Thyroid gland (tissue), 4 donors: ENCODE results near the gene PRRT4.

Experiments
- POLR2A ChIP-seq, 2 donors: fragments of 450-650 bp; IDR thresholded peaks; one replicate each; pipeline ENCODE4 v1.6.1; 2017; ENCODE audit warnings: antibody characterized with exemption in 2 of 2, mild to moderate bottlenecking in 2 of 2, moderate library complexity in 1 of 2
- TF ChIP-seq, protein P1 (sequence below), 6 experiments: fragments of 200-600 bp in 3 of 6; fragments of 450-650 bp in 3 of 6; sonication (generic) in 3 of 6; IDR thresholded peaks; one replicate each; pipeline ENCODE4 v1.5.1; 2016 to 2019; ENCODE audit warnings: antibody characterized with exemption in 6 of 6, mild to moderate bottlenecking in 2 of 6, inconsistent platforms in 1 of 6, moderate library complexity in 1 of 6

DNA sequence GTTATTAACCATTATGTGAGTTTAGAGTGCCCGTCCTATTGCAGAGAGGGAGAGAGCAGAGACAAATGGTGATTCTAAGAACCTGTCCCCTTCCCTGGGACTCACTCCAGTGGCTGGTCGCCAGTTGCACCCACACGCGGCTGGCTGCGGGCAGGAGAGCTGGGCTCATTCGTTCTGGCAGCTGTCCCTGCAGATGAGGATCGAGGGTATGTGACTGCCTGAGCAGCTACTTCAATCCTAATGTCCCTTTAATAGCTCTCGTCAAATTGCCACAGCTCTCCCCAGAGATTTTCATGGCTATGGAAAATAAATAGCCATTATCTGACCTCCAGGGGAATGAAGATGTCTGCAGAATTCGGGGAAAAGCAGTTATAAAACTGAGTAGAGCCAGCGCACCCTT is 59.4 kb downstream of the PRRT4 start:
- no peak for TF ChIP-seq POLR2A (IDR thresholded peaks at IDR 0.05)
- TF ChIP-seq, protein P1, sequence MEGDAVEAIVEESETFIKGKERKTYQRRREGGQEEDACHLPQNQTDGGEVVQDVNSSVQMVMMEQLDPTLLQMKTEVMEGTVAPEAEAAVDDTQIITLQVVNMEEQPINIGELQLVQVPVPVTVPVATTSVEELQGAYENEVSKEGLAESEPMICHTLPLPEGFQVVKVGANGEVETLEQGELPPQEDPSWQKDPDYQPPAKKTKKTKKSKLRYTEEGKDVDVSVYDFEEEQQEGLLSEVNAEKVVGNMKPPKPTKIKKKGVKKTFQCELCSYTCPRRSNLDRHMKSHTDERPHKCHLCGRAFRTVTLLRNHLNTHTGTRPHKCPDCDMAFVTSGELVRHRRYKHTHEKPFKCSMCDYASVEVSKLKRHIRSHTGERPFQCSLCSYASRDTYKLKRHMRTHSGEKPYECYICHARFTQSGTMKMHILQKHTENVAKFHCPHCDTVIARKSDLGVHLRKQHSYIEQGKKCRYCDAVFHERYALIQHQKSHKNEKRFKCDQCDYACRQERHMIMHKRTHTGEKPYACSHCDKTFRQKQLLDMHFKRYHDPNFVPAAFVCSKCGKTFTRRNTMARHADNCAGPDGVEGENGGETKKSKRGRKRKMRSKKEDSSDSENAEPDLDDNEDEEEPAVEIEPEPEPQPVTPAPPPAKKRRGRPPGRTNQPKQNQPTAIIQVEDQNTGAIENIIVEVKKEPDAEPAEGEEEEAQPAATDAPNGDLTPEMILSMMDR (IDR thresholded peaks at IDR 0.05) = no peak
